Measurements from ENCODE around the gene NTSR2.

Gene NTSR2, protein sequence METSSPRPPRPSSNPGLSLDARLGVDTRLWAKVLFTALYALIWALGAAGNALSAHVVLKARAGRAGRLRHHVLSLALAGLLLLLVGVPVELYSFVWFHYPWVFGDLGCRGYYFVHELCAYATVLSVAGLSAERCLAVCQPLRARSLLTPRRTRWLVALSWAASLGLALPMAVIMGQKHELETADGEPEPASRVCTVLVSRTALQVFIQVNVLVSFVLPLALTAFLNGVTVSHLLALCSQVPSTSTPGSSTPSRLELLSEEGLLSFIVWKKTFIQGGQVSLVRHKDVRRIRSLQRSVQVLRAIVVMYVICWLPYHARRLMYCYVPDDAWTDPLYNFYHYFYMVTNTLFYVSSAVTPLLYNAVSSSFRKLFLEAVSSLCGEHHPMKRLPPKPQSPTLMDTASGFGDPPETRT

DNA sequence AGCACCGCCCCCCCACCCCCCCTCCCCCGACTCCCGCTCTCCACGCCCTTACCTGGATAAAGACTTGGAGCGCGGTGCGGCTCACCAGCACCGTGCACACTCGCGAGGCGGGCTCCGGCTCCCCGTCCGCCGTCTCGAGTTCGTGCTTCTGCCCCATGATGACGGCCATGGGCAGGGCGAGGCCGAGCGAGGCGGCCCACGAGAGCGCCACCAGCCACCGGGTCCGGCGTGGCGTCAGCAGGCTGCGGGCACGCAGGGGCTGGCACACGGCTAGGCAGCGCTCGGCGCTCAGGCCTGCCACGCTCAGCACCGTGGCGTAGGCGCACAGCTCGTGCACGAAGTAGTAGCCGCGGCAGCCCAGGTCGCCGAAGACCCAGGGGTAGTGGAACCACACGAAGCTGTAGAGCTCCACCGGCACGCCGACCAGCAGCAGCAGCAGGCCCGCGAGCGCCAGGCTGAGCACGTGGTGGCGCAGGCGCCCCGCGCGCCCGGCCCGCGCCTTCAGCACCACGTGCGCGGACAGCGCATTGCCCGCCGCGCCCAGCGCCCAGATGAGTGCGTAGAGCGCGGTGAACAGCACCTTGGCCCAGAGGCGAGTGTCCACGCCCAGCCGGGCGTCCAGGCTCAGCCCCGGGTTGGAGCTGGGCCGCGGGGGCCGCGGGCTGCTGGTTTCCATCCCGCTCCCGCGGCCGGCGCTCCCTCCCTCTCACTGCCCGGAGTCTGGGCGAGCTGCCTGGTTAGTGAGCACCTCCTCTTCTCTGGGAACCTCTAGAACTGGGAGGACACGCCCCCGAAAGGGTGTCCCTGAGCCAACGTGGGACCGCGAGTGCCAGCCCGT is at the start of gene NTSR2:
TSS of gene NTSR2 (minus strand) at position 742 of the 838 bp plus-strand sequence. CDS start at position 676, 66 bp downstream.
- DNase-seq = peak; percentile 55
- in situ Hi-C loops (cut with MboI; ENCODE audit: low pct_unique_long_range_greater_than_20kb, low sequenced_read_pairs) = no loop called here

DNA sequence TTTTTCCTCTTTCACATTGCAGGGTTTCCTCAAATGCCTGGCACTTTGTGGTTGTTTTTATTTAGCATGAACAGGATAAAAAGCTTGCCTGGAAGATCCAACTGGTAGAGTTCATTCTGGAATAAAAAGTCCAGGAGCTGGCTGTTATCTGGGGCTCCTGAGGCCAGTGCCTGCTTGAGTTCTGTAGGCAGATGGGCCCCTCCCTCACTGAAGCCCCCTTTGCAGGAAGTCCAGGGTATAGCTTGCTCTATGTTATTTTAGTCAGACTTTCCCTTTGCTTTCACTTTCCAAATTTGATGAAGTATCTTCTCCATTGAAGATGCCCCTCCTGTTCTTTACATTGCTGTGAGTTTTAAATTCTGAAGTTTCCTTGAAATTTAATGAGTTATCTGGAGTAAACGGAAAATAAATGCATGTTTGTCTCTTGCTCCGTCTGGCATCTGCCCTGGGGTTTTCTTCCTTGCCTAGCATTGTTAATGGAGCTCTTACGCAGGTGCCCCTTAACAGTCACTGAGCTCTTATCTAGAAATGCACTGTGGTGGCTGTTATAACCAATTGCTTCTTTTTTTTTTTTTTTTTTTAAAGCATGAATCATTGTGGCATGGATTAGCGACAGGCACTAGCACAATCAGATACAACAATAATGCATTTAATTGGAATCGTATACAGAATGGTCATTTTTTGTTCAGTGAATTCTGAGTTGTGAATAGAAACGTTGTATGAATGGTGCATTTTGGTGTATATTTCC is 49.4 kb upstream of the NTSR2 start:
- in situ Hi-C loops (cut with MboI; ENCODE audit: low pct_unique_long_range_greater_than_20kb, low sequenced_read_pairs) = no loop called here
- no peak for DNase-seq

DNA sequence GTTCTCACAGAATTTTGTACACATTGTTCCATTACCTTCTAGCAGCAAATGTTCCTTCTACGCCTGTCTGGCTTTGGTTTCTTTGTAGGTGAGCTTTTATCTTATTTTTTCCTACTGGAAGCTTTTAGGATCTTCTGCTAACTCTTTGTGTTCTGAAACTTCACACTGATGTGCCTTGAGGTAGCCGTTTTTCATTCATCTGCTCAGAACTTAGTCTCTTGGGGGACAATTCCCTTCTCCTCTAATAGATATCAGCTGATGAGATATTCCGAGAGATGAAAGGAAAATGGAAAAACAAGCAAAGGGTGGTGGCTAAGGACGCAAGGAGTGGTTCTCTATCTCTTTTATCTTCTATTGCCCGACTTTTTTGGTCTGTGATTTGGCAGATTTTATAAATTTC is 48.6 kb upstream of the NTSR2 start:
- in situ Hi-C loops (cut with MboI; ENCODE audit: low pct_unique_long_range_greater_than_20kb, low sequenced_read_pairs) = no loop called here
- no peak for DNase-seq

DNA sequence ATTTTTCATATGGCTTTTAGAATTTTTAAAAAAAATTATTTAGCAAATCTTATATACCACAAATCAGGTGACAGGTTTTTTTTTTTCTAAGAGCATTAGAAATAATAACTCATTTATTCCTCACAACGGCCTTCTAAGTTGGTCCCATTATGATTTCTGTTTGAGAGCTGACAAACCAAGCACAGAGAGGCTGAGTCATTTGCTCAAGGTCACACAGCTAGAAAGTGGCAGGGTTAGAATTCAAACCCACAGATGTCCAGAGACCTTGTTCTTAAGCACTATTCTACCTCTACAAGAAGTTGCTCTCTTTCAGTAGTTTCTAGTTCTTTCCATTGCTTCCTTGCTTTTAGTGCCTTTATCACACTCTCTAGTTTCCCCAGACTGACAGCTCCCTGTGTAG is 47.6 kb upstream of the NTSR2 start:
- in situ Hi-C loops (cut with MboI; ENCODE audit: low pct_unique_long_range_greater_than_20kb, low sequenced_read_pairs) = no loop called here

DNA sequence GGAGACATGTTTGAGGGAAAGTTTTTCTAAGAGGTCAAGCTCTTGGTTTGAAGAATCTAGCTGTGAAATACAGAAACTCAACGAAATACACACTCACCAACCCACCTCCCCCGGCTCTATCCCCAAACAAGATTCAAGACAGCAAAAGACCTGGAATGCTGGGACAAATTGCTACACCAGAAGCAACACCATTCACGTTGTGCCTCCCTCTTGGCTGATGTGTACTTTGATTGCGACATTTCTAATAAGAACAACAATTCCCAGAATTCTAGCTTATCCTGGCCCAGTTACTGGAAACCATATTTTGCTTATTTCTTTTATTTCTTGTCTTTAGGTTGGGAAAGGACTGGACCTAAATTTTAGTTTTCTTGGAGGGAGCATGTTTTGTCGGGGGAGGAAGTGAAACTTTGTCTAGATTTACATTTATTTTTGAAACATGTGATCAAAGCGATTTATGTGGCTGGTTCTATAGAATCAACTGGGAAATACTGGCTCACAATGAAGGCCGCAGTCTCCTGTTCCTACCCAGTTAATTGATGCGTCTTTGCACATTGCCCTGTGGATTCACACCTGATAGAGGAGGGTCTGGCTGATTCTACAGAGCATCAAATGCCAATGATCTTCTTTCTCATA is 46.8 kb upstream of the NTSR2 start:
- in situ Hi-C loops (cut with MboI; ENCODE audit: low pct_unique_long_range_greater_than_20kb, low sequenced_read_pairs) = no loop called here
- DNase-seq = no peak

More for the DNA sequence above, 47.6 kb upstream of the NTSR2 start:
- no peak for DNase-seq

DNA sequence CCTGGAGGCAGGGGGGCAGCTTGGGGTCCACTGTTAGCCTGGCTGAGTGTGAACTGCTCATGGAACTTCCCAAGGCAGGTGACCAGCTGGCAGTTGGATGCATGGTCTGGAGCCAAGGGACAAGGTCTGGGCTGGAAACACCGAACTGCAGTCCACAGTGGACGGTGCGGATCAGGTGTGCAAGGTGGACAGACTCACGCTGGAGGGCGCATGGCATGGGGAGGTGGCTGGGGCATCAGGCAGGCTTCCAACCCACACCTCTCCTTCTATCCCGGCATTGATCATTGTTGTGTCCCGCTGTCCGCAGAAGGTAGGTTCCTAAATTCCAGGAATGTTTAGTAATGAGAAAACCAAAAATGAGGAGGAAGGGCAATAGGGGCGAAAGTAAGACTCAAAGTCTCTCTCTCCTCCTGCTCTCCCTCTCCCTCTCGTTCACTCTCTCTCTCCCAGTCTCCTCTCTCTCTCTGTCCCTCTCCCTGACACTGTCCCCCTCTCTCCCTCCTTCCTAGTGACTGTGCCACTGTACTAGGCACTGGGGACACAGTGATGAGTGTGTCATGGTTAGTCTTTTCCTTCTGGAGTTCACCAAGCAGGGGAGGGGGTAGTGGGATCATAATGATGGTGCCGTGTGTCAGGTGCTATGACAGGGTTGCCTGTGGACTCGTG is 46.1 kb upstream of the NTSR2 start:
- DNase-seq = no peak

DNA sequence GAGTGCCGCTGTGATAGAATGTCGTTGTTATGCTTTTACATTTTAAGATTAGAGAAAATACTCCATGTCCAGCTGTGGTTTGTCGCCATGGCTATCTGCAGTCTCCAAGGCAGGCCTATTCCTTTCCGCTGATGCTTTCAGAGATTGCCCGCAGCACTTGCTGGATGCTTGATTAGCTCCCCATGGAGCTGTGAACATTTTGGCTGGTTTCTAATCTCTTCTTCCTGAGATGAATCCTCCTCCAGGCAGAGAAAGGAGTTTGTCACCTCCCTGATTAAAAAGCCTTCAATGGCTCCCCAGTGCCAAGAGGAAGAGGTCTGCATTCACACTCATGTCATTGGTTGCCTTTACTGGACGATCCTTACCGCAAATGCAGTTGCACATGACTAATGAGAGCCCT is 43.8 kb upstream of the NTSR2 start:
- in situ Hi-C loops (cut with MboI; ENCODE audit: low pct_unique_long_range_greater_than_20kb, low sequenced_read_pairs) = no loop called here
- no peak for DNase-seq

More for the DNA sequence above, 46.1 kb upstream of the NTSR2 start:
- in situ Hi-C loops (cut with MboI; ENCODE audit: low pct_unique_long_range_greater_than_20kb, low sequenced_read_pairs) = no loop called here

DNA sequence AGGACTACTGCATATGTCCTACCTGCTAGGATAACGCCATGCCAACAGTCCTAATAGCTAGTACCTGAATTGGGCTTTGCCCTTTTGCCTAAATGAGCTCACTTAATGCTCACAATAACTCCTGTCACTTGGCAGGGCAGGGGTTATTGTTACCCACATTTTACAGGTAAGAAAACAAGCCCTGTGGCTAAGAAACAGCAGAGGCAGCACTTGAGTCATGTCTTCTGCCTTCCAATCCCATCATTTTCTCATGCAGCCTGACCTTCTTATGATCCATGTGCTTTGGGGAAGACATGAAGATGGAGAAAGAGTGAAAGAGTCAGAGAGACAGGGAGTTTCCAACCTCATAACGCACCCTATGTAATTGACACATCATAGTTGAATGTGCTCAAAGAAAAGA is 42.9 kb upstream of the NTSR2 start:
- no peak for DNase-seq
- in situ Hi-C loops (cut with MboI; ENCODE audit: low pct_unique_long_range_greater_than_20kb, low sequenced_read_pairs) = no loop called here

DNA sequence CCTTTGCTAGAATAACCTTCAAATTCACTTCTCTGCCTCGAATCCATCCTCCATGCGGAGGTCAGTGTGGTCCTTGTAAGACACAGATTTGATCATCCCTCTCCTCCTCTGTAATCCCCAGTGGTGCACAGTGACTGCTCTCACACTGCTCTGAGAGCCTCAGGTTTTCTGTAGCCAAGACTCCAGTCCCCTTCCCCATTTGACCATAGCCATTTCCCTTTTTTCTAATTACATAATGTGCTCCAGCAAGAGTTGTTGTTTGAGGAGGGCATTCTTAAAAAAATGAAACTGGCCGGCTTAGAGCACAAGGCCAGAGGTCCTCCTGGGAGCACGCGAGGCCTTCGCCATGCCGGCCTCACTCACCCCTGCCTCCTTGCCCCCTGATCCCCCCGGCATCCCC is 41.8 kb upstream of the NTSR2 start:
- no peak for DNase-seq

DNA sequence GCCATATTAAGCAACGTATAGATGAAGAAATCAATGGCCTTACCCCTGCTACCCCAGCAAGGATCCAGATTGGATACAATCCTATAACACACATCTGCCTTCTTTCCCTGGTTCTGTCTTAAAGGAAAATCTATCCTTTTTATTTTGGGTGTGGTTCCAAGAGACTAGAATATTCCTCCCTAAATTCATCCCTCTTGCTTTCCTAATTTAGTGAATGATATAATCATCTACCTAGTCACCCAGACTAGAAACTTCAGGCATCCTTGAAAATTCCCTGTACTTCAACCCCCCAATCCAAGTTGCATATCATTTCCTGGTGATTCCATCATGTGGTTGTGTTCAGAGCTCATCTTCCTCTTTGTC is 41.3 kb upstream of the NTSR2 start:
- no peak for DNase-seq
- in situ Hi-C loops (cut with MboI; ENCODE audit: low pct_unique_long_range_greater_than_20kb, low sequenced_read_pairs) = no loop called here

More for the DNA sequence above, 41.8 kb upstream of the NTSR2 start:
- in situ Hi-C loops (cut with MboI; ENCODE audit: low pct_unique_long_range_greater_than_20kb, low sequenced_read_pairs) = no loop called here

DNA sequence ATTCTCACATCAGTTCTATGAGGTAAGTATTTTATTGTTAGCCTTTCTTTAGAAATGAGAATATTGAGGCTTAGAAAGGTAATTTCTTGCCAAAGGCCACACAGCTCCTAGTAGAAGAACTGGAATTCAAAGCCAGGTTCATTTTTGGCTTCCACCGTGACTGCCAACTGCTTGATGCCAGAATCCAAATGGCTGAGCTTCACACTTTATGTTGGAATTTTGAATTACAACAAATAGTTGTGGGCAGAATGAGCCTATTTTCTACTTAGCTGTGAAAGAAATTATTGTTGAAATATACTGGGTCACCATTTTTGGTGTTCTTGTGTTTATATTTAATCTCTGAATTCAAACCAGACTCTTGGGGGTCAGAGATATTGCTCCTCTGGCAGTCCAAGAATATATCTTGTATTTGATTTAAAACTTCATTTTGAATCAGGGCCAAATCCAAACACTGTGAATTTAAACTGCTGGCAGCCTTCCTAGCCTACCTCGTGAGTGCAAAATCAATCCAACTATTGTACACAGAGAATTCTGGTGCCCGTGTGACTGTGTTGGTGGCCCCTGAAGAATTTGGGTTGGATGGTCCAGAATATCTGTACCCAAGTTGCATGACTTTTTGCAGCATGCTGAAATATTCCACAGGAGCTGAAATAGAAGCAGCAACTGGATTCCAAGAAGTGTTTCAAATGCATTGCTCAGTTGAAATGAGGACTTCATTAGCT is 40.8 kb upstream of the NTSR2 start:
- in situ Hi-C loops (cut with MboI; ENCODE audit: low pct_unique_long_range_greater_than_20kb, low sequenced_read_pairs) = no loop called here
- no peak for DNase-seq

DNA sequence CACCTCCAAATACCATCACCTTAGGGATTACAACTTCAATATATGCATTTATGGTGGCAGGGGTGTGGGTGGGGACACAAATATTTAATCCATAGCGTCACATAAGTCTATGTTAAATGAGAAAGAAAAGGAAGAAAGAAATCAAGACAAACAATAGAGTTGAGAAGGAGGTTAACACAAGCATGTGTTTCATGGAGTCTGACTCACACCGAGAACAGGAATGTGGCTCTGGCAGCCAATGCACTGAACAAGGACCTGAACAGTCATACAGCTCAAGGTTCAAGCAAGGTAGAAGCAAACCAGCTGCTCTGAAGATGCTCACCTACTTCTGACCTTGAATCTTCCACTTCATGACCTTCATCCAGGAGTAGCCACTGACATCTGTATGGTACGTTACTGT is 40.2 kb upstream of the NTSR2 start:
- in situ Hi-C loops (cut with MboI; ENCODE audit: low pct_unique_long_range_greater_than_20kb, low sequenced_read_pairs) = no loop called here
- no peak for DNase-seq

DNA sequence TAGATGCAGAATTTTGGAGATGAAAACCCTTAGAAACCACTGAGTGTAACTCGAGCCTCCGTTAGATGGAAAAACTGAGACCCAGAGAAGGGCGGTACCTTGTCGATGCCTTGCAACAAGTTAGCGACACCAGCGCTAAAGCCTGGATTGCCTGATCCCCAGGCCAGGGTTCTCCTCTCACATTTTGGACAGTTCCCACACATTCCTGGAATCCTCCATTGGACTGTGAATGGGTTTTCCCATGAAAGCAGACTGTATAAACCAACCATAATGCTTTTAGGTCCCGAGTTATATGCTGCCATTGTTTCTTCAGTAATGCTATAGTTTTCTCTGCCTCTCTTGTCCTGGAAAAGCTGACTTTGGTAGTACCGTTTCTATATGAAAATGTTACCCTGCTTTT is 39.3 kb upstream of the NTSR2 start:
- no peak for DNase-seq
- in situ Hi-C loops (cut with MboI; ENCODE audit: low pct_unique_long_range_greater_than_20kb, low sequenced_read_pairs) = no loop called here

DNA sequence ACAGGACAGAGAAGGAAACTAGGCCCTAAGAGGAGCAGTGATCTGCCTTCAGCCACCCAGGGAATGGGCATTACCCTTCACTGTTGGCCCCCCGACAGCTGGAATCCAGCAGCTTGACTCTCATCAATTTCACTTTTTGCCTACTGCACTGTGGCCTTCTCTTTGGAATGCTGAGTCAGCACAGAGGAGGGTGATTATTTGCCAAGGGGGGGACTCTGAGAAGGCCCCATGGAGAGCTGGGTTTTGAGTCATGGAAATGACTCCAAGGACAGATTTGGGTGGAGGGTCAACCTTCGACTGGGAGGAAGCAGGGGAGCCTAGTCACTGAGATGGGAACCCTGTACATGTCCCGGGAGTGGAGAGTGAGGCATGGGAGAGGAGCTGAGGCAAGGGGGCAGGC is 38.1 kb upstream of the NTSR2 start:
- in situ Hi-C loops (cut with MboI; ENCODE audit: low pct_unique_long_range_greater_than_20kb, low sequenced_read_pairs) = no loop called here
- no peak for DNase-seq

DNA sequence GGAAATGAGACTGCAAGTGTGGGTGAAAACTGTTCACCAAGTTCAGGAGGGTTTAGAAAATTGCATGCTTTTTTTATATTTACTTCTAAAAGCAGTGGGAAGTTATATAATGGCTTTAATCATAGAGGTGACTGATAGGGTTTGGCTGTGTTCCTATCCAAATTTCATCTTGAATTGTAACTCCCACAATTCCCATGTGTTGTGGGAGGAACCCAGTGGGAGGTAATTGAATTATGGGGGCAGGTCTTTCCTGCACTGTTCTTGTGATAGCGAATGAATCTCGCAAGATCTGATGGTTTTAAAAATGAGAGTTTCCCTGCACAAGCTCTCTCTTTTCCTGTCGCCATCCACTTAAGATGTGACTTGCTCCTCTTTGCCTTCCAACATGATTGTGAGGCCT is 35.7 kb upstream of the NTSR2 start:
- in situ Hi-C loops (cut with MboI; ENCODE audit: low pct_unique_long_range_greater_than_20kb, low sequenced_read_pairs) = no loop called here
- no peak for DNase-seq

DNA sequence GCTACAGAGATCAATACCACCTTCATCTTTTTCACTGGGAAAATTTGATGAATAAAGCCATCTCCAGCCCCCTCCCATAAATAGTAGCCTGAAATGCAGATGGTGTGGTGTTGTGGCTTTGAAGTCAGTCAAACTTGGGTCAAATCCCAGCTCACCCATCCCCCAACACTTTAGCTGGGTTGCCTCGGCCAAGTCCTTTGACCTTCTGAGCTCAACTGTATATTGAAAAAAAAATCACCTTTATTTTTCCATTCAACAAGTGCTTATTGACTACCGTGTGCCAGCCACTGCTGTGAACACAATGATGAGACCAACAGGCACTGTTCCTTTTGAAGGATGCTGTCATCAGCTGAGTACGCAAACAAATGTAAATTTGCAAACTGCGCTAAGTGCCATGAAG is 35.1 kb upstream of the NTSR2 start:
- in situ Hi-C loops (cut with MboI; ENCODE audit: low pct_unique_long_range_greater_than_20kb, low sequenced_read_pairs) = no loop called here
- DNase-seq = no peak

DNA sequence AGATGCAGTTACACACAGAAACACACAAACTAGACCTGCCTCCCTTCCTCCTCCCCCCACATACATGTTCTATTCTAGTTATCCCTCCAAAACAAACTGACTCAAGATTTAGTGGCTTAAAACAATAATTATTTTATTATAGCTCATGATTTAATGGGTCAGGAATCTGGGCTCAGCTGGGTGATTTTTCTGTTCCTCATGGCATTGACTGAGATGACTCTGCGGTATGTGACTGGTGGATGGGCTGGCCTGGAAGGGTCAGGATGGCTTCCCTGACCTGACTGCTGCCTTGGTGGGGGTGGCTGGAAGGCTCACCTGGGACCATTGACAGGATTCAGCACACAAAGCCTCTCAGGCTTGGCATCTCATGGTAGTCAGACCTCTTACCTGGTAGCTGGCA is 33.7 kb upstream of the NTSR2 start:
- in situ Hi-C loops (cut with MboI; ENCODE audit: low pct_unique_long_range_greater_than_20kb, low sequenced_read_pairs) = no loop called here
- DNase-seq = no peak

DNA sequence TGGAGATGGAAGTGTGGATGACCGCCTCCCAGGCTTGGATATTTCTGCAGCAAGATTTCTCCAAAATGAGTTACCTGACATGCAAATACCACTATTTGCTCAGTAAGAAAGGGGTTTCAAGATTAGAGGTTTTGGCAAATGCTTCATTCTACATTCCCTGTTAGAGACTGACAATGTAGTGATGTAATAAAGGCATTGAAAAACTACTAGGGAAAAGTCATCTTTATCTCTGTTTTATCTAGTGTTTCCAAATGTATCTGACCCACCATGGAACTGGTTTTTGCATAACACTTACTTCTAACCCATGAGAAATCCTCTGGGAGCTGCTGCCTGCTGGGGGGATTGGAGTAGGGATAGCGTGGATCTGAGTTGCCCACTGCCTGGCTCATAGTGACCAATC is 33.0 kb upstream of the NTSR2 start:
- in situ Hi-C loops (cut with MboI; ENCODE audit: low pct_unique_long_range_greater_than_20kb, low sequenced_read_pairs) = no loop called here
- DNase-seq = no peak

All from KBM-7 (cell line).